Activated CD4-positive, alpha-beta T cell treated with anti-CD3 and anti-CD28 coated beads for 36 hours (primary cell): ENCODE data around the gene EPHA1. TPM values are rescaled to one million over a fixed set of nuclear protein-coding genes. Genes with fewer than 3 reads are reported as not detected.

ENCODE experiments used
- ATAC-seq: fragments of 200-7000 bp; cut with Tn5 transposase; one replicate; pipeline ENCODE4 v1.10.0; 2021; ENCODE audit warnings: mild to moderate bottlenecking, moderate library complexity
- CTCF ChIA-PET: fragments of 350-600 bp; sonication (Branson Sonifier 250); formaldehyde crosslinking; loops from one replicate; lab custom pipeline; 2021; ENCODE audit warnings: antibody characterized with exemption; lab: Charles Lee
- POLR2A ChIA-PET: fragments of 350-600 bp; sonication (Branson Sonifier 250); formaldehyde crosslinking; loops from one replicate; lab custom pipeline; 2021; ENCODE audit warnings: antibody characterized with exemption, inconsistent platforms; lab: Charles Lee
- DNase-seq: peaks from one replicate; pipeline ENCODE4 v3.0.0-alpha.2; 2020
- H3K27ac Mint-ChIP-seq: one replicate; pipeline ENCODE4 v1.8.0; 2021; ENCODE audit warnings: mixed read lengths
- H3K27me3 Mint-ChIP-seq: one replicate; pipeline ENCODE4 v1.8.0; 2021; ENCODE audit warnings: mixed read lengths
- H3K36me3 Mint-ChIP-seq: one replicate; pipeline ENCODE4 v1.8.0; 2021; ENCODE audit warnings: low read depth, mixed read lengths
- H3K4me1 Mint-ChIP-seq: one replicate; pipeline ENCODE4 v1.8.0; 2021; ENCODE audit warnings: mixed read lengths
- H3K4me3 Mint-ChIP-seq: one replicate; pipeline ENCODE4 v1.8.0; 2021; ENCODE audit warnings: mild to moderate bottlenecking, moderate library complexity, mixed read lengths
- H3K9me3 Mint-ChIP-seq: one replicate; pipeline ENCODE4 v1.8.0; 2021; ENCODE audit warnings: low read depth, mixed read lengths
- intact Hi-C, 2 experiments: fragments of 100-400 bp; cut with DNase I in 1 of 2; cut with micrococcal nuclease in 1 of 2; formaldehyde crosslinking; loops; one replicate each; pipeline versions ENCODE4 v1.14.2 to v1.15.1; 2022 to 2024; cut with DNase I, micrococcal nuclease
- microRNA-seq: library from miRNA; unstranded; fragments of <30 nt; microRNA quantifications from one replicate; pipeline ENCODE4 v1.2.0, GENCODE V29; 2021; ENCODE audit warnings: borderline replicate concordance
- total RNA-seq, 2 experiments: library from RNA; stranded (reverse); gene quantifications; one replicate each; pipeline ENCODE4 v1.2.3, GENCODE V29; 2021

EPHA1 gene
- total RNA-seq, 2 experiments from 2014 or later, result 2.4 to 2.8 TPM

DNA sequence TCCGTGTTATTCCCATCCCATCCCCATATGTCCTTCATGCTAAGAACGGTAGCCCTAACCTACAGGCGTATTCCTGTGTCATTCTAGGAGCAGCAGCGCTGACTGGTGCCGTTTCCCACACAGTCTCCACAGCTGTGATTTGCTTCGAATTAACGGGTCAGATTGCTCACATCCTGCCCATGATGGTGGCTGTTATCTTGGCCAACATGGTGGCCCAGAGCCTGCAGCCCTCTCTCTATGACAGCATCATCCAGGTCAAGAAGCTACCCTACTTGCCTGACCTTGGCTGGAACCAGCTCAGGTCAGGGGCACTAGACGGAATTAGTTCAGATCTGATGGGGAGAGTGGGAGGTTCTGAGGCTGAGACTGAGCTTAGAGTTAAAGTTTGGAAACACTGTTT, 66.8 kb downstream of the EPHA1 start:
- Mint-ChIP-seq H3K27ac (no peak overlapping the region), H3K4me1 (peaks cover 8% of the 10 kb centered on the region), H3K9me3 (no peaks in the 10 kb centered on the region), H3K36me3 (no peaks in the 10 kb centered on the region), H3K4me3 (no peak overlapping the region), H3K27me3 (peaks cover 9% of the 10 kb centered on the region)
- POLR2A ChIA-PET, result no interaction called here
- intact Hi-C loops, result no loop called here
- ATAC-seq, result no peak
- DNase-seq, result no peak
- CTCF ChIA-PET, result interaction anchor here (0.5 to 1.6 kb wide), 5 partner anchors 14 to 324 kb away, joined by 3 to 6 read pairs (median 3); no protein-coding TSS in a partner anchor

Small RNA genes lying within 50 kb of the gene (microRNA-seq; reads per million reads assigned to microRNA genes)
- gene MIR6892, result not detected

Other genes starting within 250 kb of the EPHA1 start
- not detected for gene TAS2R39, start 225.4 kb downstream of the EPHA1 start, total RNA-seq
- gene TAS2R40, start 186.8 kb downstream of the EPHA1 start, total RNA-seq, result not detected
- 100 to 1,000 TPM; 176 to 219 TPM for gene GSTK1, start 145.4 kb downstream of the EPHA1 start, total RNA-seq
- gene TMEM139, start 123.9 kb downstream of the EPHA1 start, total RNA-seq, result 1 to 10 TPM; 1.2 to 2.3 TPM
- gene CASP2, start 120.5 kb downstream of the EPHA1 start, total RNA-seq, result 100 to 1,000 TPM in 1 of 2 experiments, 10 to 100 TPM in 1; 91.1 to 106 TPM
- under 1 TPM; 0.07 to 0.09 TPM for gene CLCN1, start 92.7 kb downstream of the EPHA1 start, total RNA-seq
- 1 to 10 TPM; 1.7 to 1.8 TPM for gene FAM131B, start 46.1 kb downstream of the EPHA1 start, total RNA-seq
- 100 to 1,000 TPM; 103 to 148 TPM for gene ZYX, start 27.5 kb downstream of the EPHA1 start, total RNA-seq
- not detected for gene TAS2R60, start 34.6 kb upstream of the EPHA1 start, total RNA-seq
- not detected for gene TAS2R41, start 69.0 kb upstream of the EPHA1 start, total RNA-seq
- 1 to 10 TPM in 1 of 2 experiments, not detected in 1; 1.4 TPM for gene CTAGE15, start 162.9 kb upstream of the EPHA1 start, total RNA-seq
- 10 to 100 TPM; 47.6 to 50.6 TPM for gene TCAF2, start 212.1 kb upstream of the EPHA1 start, total RNA-seq